Stomach (tissue), 4 donors: ENCODE measurements around the gene POU3F4.

Experiments used
- EP300 ChIP-seq: sonication (generic); formaldehyde crosslinking; IDR thresholded peaks from one replicate; pipeline ENCODE4 v1.6.1; 2017; ENCODE audit warnings: antibody characterized with exemption
- POLR2A ChIP-seq, 4 donors: fragments of 450-650 bp; IDR thresholded peaks; one replicate each; pipeline ENCODE4 v1.6.1; 2016; ENCODE audit warnings: antibody characterized with exemption in 4 of 4, control low read depth in 2 of 4, mild to moderate bottlenecking in 1 of 4, moderate library complexity in 1 of 4
- POLR2AphosphoS5 ChIP-seq, 3 donors: sonication (generic); formaldehyde crosslinking; IDR thresholded peaks; one replicate each; pipeline ENCODE4 v1.6.1; 2016; ENCODE audit warnings: antibody characterized with exemption in 3 of 3
- TF ChIP-seq, protein P1 (sequence below), 7 experiments: fragments of 450-650 bp in 4 of 7; fragments of 200-600 bp in 3 of 7; sonication (generic) in 3 of 7; IDR thresholded peaks; one replicate each; pipeline ENCODE4 v1.5.1; 2016 to 2019; ENCODE audit warnings: antibody characterized with exemption in 7 of 7, control low read depth in 2 of 7, mild to moderate bottlenecking in 1 of 7

DNA sequence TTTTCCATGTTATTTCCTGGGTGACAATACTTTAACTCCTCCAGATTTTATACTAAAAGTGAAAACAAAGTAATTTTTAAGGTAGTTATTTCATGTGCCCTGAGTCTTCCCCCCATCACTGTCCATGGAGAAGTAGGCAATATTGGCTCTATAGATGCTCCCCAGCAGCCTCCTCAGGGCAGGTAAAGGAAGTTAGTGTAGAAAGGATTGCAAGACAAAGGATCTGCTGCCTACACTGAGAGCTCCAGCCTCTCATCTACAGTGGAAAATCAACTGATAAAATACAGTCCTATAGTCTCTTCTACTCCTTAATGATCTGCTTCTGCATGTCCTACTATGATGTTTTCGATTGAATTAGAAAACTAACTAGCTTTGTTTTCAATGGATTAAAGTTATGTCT is 8.5 kb downstream of the POU3F4 start:
- TF ChIP-seq EP300 (no peak), POLR2A (IDR thresholded peaks at IDR 0.05) (no peak), POLR2AphosphoS5 (IDR thresholded peaks at IDR 0.05) (no peak)
- TF ChIP-seq, protein P1, sequence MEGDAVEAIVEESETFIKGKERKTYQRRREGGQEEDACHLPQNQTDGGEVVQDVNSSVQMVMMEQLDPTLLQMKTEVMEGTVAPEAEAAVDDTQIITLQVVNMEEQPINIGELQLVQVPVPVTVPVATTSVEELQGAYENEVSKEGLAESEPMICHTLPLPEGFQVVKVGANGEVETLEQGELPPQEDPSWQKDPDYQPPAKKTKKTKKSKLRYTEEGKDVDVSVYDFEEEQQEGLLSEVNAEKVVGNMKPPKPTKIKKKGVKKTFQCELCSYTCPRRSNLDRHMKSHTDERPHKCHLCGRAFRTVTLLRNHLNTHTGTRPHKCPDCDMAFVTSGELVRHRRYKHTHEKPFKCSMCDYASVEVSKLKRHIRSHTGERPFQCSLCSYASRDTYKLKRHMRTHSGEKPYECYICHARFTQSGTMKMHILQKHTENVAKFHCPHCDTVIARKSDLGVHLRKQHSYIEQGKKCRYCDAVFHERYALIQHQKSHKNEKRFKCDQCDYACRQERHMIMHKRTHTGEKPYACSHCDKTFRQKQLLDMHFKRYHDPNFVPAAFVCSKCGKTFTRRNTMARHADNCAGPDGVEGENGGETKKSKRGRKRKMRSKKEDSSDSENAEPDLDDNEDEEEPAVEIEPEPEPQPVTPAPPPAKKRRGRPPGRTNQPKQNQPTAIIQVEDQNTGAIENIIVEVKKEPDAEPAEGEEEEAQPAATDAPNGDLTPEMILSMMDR (IDR thresholded peaks at IDR 0.05) = no peak
